A549 (cell line): ENCODE measurements around the gene CACNA2D4. TPM values are rescaled to one million over a fixed set of nuclear protein-coding genes. Genes with fewer than 3 reads are reported as not detected.

Experiments
- ATAC-seq, 2 experiments: fragments of 200-7000 bp in 1 of 2; fragments of >200 bp in 1 of 2; cut with Nextera tagmentation in 1 of 2; cut with Tn5 transposase in 1 of 2; 3 replicates each; pipeline versions ENCODE4 v1.8.0 to v1.9.1; 2018 to 2020; ENCODE audit warnings: mild to moderate bottlenecking in 1 of 2, moderate library complexity in 1 of 2
- CTCF ChIA-PET: fragments of 300-600 bp; sonication (Branson Sonifier 250); formaldehyde crosslinking; extraction: SDS; loops from one replicate; lab custom pipeline; 2021; ENCODE audit warnings: antibody characterized with exemption, inconsistent platforms; lab: Yijun Ruan, JAX
- POLR2A ChIA-PET: fragments of 350-600 bp; formaldehyde crosslinking; extraction: SDS; loops from one replicate; lab custom pipeline; 2021; ENCODE audit warnings: antibody characterized with exemption, inconsistent platforms; lab: Yijun Ruan, JAX
- DNase-seq, 2 experiments: peaks; one replicate each; pipeline versions ENCODE4 v3.0.0 to v3.0.0-alpha.2; 2011 to 2016; ENCODE audit warnings: low read depth in 1 of 2, low spot score in 1 of 2
- FAIRE-seq: peaks from 2 replicates; lab custom pipeline; 2011; peaks lifted over from hg19 to GRCh38; lab: Jason Lieb, UNC
- H3K27ac ChIP-seq, 2 experiments: fragments of >200 bp; sonication (Bioruptor Twin); formaldehyde crosslinking; 3 replicates each; pipeline ENCODE4 v1.5.1; 2016 to 2017
- H3K4me1 ChIP-seq: fragments of >200 bp; sonication (Bioruptor Twin); formaldehyde crosslinking; 3 replicates; pipeline ENCODE4 v1.6.1; 2016
- H3K4me2 ChIP-seq: fragments of >200 bp; sonication (Bioruptor Twin); formaldehyde crosslinking; 3 replicates; pipeline ENCODE4 v1.6.1; 2016
- H3K4me3 ChIP-seq: fragments of >200 bp; sonication (Bioruptor Twin); formaldehyde crosslinking; 3 replicates; pipeline ENCODE4 v1.5.1; 2016
- H3K9me3 ChIP-seq: fragments of >200 bp; sonication (Bioruptor Twin); formaldehyde crosslinking; 3 replicates; pipeline ENCODE4 v1.6.1; 2016
- BHLHE40 ChIP-seq: IDR thresholded peaks from 2 replicates; pipeline ENCODE4 v1.6.1; 2012; ENCODE audit warnings: low read depth, low read length, inconsistent platforms
- CHD4 ChIP-seq: fragments of 200-600 bp; sonication (generic); IDR thresholded peaks from 2 replicates; pipeline ENCODE4 v1.6.1; 2016; ENCODE audit warnings: antibody characterized with exemption, mild to moderate bottlenecking, borderline replicate concordance
- EHF ChIP-seq: fragments of 250-450 bp; sonication (Bioruptor Pico); IDR thresholded peaks from 2 replicates; pipeline ENCODE4 v1.5.0; 2020; ENCODE audit warnings: mild to moderate bottlenecking
- EHMT2 ChIP-seq: fragments of 200-600 bp; sonication (generic); IDR thresholded peaks from 2 replicates; pipeline ENCODE4 v1.6.1; 2016; ENCODE audit warnings: antibody characterized with exemption, low read depth, mild to moderate bottlenecking, moderate library complexity
- FOSL2 ChIP-seq, 2 experiments: fragments of 450-650 bp in 1 of 2; fragments of >200 bp in 1 of 2; sonication (Bioruptor Twin) in 1 of 2; formaldehyde crosslinking; IDR thresholded peaks; 2 replicates each; pipeline versions ENCODE4 v1.5.0 to v1.6.1; 2016 to 2020; ENCODE audit warnings: mild to moderate bottlenecking in 1 of 2, moderate library complexity in 1 of 2
- HEYL ChIP-seq: fragments of 250-450 bp; sonication (Bioruptor Pico); IDR thresholded peaks from 2 replicates; pipeline ENCODE4 v1.8.0; 2021; ENCODE audit warnings: mild to moderate bottlenecking, moderate library complexity
- HOXA7 ChIP-seq: fragments of 250-450 bp; sonication (Bioruptor Pico); IDR thresholded peaks from 2 replicates; pipeline ENCODE4 v1.5.0; 2020; ENCODE audit warnings: mild to moderate bottlenecking, moderate library complexity
- HOXB5 ChIP-seq: fragments of 250-450 bp; sonication (Bioruptor Pico); IDR thresholded peaks from 2 replicates; pipeline ENCODE4 v1.5.0; 2020; ENCODE audit warnings: mild to moderate bottlenecking, moderate library complexity
- JUN ChIP-seq, 2 experiments: fragments of >200 bp; sonication (Bioruptor Twin); formaldehyde crosslinking; IDR thresholded peaks; 2 replicates in 1 of 2; 3 replicates in 1 of 2; pipeline ENCODE4 v1.6.1; 2016 to 2017
- JUNB ChIP-seq: fragments of >200 bp; sonication (Bioruptor Twin); formaldehyde crosslinking; IDR thresholded peaks from 2 replicates; pipeline ENCODE4 v1.6.1; 2016
- KDM5A ChIP-seq: fragments of 200-600 bp; sonication (generic); IDR thresholded peaks from 2 replicates; pipeline ENCODE4 v1.6.1; 2016; ENCODE audit warnings: antibody characterized with exemption, mild to moderate bottlenecking
- NPAS2 ChIP-seq: fragments of 250-450 bp; sonication (Bioruptor Pico); IDR thresholded peaks from 2 replicates; pipeline ENCODE4 v1.8.0; 2022; ENCODE audit warnings: mild to moderate bottlenecking, moderate library complexity, borderline replicate concordance
- NR3C1 ChIP-seq: fragments of >200 bp; sonication (Bioruptor Twin); formaldehyde crosslinking; IDR thresholded peaks from 3 replicates; pipeline ENCODE4 v1.6.1; 2017
- POLR2A ChIP-seq: IDR thresholded peaks from 2 replicates; pipeline ENCODE4 v1.6.1; 2012; ENCODE audit warnings: mild to moderate bottlenecking, low read length
- POLR2AphosphoS2 ChIP-seq: conservative IDR thresholded peaks from 2 replicates; pipeline ENCODE4 v1.6.1; 2012; ENCODE audit warnings: low read length, improper control_type of control experiment, inconsistent platforms
- RARB ChIP-seq: fragments of 250-450 bp; sonication (Bioruptor Pico); IDR thresholded peaks from 2 replicates; pipeline ENCODE4 v1.8.0; 2021; ENCODE audit warnings: mild to moderate bottlenecking, moderate library complexity
- ZC3H11A ChIP-seq: fragments of 450-650 bp; IDR thresholded peaks from 2 replicates; pipeline ENCODE4 v1.6.1; 2014; ENCODE audit warnings: antibody characterized with exemption, mild to moderate bottlenecking
- ZFP36 ChIP-seq: fragments of 450-650 bp; IDR thresholded peaks from 2 replicates; pipeline ENCODE4 v1.6.1; 2014; ENCODE audit warnings: borderline replicate concordance; ENCODE audit not compliant: partially characterized antibody
- ZNF302 ChIP-seq: fragments of 250-450 bp; sonication (Bioruptor Pico); IDR thresholded peaks from 2 replicates; pipeline ENCODE4 v1.9.0; 2021; ENCODE audit warnings: inconsistent platforms, mild to moderate bottlenecking, moderate library complexity
- WGBS: methylation state at CpG from one replicate; pipeline ENCODE4 v1.1.6; 2017; ENCODE audit errors: missing lambda C conversion rate; 5-methylcytosine and 5-hydroxymethylcytosine counted together
- polyA plus RNA-seq, 4 experiments: library from polyadenylated mRNA; depleted of rRNA in 3 of 4; stranded (reverse); fragments of >200 nt; fragmentation: RNase III in 1 of 4; extraction: RNeasy Plus Mini Kit Qiagen cat#74134 plus additional on column Dnase treatment in 1 of 4; gene quantifications; 2 replicates in 3 of 4; 3 replicates in 1 of 4; pipeline ENCODE4 v1.2.3, GENCODE V29; 2011 to 2017
- TF ChIP-seq, protein P1 (sequence below): fragments of >200 bp; sonication (Bioruptor Twin); formaldehyde crosslinking; IDR thresholded peaks from 3 replicates; pipeline ENCODE4 v1.6.1; 2016
- TF ChIP-seq, protein P2 (sequence below): fragments of 200-600 bp; sonication (generic); IDR thresholded peaks from 2 replicates; pipeline ENCODE4 v1.6.1; 2016; ENCODE audit warnings: antibody characterized with exemption, mild to moderate bottlenecking, moderate library complexity
- TF ChIP-seq, protein P3 (sequence below): fragments of >200 bp; sonication (Bioruptor Twin); formaldehyde crosslinking; IDR thresholded peaks from 2 replicates; pipeline ENCODE4 v1.6.1; 2016
- TF ChIP-seq, protein P4 (sequence below): fragments of 250-450 bp; sonication (Bioruptor Pico); IDR thresholded peaks from 2 replicates; pipeline ENCODE4 v1.5.0; 2020; ENCODE audit warnings: low read depth, mild to moderate bottlenecking, moderate library complexity
- TF ChIP-seq, protein P5 (sequence below): IDR thresholded peaks from 2 replicates; pipeline ENCODE4 v1.6.1; 2012
- TF ChIP-seq, protein P6 (sequence below): fragments of 450-650 bp; IDR thresholded peaks from 2 replicates; pipeline ENCODE4 v1.6.1; 2014; ENCODE audit warnings: antibody characterized with exemption

CACNA2D4 gene
- polyA plus RNA-seq, 2 of the 4 experiments (the other 2 are of a cell fraction): not detected

DNA sequence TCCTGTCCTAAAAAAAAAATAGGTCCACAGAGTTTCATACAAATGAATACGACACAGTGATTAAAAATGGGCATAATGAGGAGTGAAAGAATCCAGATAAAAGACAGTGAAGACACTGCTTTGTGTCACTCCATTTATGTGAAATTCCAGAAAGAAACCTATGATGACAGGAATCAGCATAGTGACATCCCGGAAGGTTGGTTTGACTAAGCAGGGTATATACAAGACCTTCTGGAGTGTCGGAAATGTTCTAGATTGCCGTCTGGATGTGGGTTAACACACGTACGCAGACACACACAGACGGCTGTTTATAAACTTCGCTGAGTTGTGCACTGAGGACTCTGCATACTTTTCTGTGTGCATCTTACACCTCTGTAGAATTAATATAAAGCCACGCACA is 13.2 kb upstream of the CACNA2D4 start (continued):
- TF ChIP-seq, protein P1, sequence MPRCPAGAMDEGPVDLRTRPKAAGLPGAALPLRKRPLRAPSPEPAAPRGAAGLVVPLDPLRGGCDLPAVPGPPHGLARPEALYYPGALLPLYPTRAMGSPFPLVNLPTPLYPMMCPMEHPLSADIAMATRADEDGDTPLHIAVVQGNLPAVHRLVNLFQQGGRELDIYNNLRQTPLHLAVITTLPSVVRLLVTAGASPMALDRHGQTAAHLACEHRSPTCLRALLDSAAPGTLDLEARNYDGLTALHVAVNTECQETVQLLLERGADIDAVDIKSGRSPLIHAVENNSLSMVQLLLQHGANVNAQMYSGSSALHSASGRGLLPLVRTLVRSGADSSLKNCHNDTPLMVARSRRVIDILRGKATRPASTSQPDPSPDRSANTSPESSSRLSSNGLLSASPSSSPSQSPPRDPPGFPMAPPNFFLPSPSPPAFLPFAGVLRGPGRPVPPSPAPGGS: no peak
- TF ChIP-seq JUNB: no peak
- TF ChIP-seq BHLHE40: no peak
- no peak for TF ChIP-seq NPAS2 (CRISPR knock-in tag)
- TF ChIP-seq, protein P2, sequence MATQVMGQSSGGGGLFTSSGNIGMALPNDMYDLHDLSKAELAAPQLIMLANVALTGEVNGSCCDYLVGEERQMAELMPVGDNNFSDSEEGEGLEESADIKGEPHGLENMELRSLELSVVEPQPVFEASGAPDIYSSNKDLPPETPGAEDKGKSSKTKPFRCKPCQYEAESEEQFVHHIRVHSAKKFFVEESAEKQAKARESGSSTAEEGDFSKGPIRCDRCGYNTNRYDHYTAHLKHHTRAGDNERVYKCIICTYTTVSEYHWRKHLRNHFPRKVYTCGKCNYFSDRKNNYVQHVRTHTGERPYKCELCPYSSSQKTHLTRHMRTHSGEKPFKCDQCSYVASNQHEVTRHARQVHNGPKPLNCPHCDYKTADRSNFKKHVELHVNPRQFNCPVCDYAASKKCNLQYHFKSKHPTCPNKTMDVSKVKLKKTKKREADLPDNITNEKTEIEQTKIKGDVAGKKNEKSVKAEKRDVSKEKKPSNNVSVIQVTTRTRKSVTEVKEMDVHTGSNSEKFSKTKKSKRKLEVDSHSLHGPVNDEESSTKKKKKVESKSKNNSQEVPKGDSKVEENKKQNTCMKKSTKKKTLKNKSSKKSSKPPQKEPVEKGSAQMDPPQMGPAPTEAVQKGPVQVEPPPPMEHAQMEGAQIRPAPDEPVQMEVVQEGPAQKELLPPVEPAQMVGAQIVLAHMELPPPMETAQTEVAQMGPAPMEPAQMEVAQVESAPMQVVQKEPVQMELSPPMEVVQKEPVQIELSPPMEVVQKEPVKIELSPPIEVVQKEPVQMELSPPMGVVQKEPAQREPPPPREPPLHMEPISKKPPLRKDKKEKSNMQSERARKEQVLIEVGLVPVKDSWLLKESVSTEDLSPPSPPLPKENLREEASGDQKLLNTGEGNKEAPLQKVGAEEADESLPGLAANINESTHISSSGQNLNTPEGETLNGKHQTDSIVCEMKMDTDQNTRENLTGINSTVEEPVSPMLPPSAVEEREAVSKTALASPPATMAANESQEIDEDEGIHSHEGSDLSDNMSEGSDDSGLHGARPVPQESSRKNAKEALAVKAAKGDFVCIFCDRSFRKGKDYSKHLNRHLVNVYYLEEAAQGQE: no peak
- TF ChIP-seq NR3C1: no peak
- TF ChIP-seq POLR2A: no peak
- TF ChIP-seq, all 56 proteins: peak for 0

DNA sequence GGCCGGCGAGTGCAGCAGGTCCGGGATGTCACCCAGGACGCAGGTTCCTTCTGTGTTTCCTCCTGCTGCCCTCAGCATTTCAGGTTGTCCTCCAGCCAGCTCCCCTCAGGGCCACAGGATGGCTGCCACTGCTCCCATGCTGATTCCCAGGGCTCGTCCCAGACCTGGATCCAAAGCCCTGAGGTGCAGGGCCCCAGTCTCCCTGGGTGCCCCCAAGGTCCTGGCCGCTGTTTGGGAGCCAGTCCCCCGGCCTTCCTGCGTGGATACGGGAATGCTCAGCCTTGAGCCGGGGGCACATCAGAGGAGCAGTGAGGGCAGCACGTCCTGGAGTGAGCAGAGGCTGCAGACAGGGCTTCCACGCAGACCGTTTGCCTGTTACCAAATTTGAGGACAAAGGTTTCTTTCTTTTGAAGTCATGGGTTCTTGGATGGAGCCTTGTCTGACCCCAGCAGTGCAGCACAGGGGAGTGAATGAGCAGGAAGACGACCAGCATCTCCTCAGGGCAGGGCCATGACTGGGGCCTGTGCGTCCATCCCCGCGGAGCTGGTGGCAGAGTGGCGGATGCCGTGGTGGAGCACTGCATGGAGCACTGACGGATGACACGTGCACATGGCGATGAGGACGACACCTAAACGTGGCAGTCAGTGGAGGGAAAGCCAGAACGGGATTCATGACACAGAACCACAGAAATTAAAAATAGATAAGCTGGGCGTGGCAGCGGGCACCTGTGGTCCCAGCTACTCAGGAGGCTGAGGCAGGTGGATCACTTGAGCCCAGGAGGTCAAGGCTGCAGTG is 12.5 kb upstream of the CACNA2D4 start:
- Histone ChIP-seq H3K4me2 (no peak overlapping the region), H3K4me1 (peaks cover 4% of the 10 kb centered on the region), H3K27ac (no peak overlapping the region), H3K9me3 (no peaks in the 10 kb centered on the region), H3K4me3 (no peak overlapping the region)
- FAIRE-seq: no peak
- ChIA-PET POLR2A (no interaction called here), CTCF (interaction anchor here (1.2 to 7.3 kb wide), 3 partner anchors 8 to 141 kb away, joined by 5 to 54 read pairs (median 6); no protein-coding TSS in a partner anchor)
- ATAC-seq: no peak
- TF ChIP-seq HOXB5 (CRISPR knock-in tag) (no peak), HEYL (CRISPR knock-in tag) (no peak), EHMT2 (no peak), ZC3H11A (no peak), POLR2AphosphoS2 (no peak), NPAS2 (CRISPR knock-in tag) (no peak), JUNB (no peak), CHD4 (no peak), RARB (no peak), BHLHE40 (no peak)
- TF ChIP-seq, protein P3, sequence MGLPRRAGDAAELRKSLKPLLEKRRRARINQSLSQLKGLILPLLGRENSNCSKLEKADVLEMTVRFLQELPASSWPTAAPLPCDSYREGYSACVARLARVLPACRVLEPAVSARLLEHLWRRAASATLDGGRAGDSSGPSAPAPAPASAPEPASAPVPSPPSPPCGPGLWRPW: no peak
- DNase-seq: no peak
- 73% methylated on average over 23 of the region's 27 CpGs for WGBS

DNA sequence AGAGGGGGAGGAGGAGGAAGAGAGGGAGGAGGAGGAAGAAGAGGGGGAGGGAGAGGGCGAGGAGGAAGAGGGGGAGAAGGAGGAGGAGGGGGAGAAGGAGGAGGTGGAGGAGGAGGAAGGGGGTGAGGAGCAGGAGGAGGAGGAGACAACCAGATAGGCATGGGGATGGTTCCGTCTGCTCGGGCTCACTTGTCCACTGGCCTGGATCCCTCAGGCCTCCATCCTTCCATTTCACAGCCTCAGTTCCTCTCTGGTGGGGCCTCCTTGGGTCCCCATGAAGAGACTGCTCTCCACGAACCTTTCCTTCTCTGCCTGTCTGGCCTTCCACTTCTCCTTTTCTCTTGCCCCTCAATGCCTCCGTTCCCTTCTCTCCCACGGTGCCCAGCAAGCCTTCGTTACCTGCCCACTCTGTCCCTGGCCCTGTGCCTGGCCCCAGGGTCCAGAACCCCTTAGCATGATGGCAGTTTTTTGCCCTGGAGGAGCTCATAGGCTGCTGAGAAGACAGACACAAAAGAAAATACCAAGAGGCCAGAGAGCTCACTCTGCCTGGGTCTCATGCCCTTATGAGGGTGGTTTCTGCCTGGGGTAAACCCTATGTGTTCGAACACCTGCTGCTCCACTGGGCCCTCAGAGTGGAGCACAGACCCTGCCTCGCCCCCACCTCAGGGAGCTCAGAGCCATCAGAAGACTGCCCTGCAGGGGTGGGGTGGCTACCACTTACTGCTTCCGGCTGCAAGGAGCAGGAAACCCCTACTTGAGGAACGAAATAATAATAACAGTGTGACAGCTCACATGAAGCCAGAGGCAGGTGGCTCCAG is 11.7 kb upstream of the CACNA2D4 start:
- H3K27ac ChIP-seq: no peak overlapping the region
- no peaks in the 10 kb centered on the region for H3K9me3 ChIP-seq
- FAIRE-seq (no peak), DNase-seq (no peak), ATAC-seq (no peak)
- no peak overlapping the region for H3K4me2 ChIP-seq
- WGBS: 64% methylated on average over 10 of the region's 11 CpGs
- POLR2A ChIA-PET: no interaction called here
- no peak overlapping the region for H3K4me3 ChIP-seq
- H3K4me1 ChIP-seq: no peaks in the 10 kb centered on the region
- CTCF ChIA-PET: interaction anchor here (0.6 to 7.3 kb wide), 5 partner anchors 9 to 296 kb away, joined by 3 to 54 read pairs (median 3); no protein-coding TSS in a partner anchor
- TF ChIP-seq EHF (CRISPR knock-in tag) (no peak), JUN (IDR thresholded peaks at IDR 0.05) (no peak), EHMT2 (no peak), FOSL2 (IDR thresholded peaks at IDR 0.05) (no peak), FOSL2 (CRISPR knock-in tag; IDR thresholded peaks at IDR 0.05) (no peak), CHD4 (no peak), ZNF302 (CRISPR knock-in tag) (no peak), JUNB (no peak), ZFP36 (no peak), KDM5A (no peak), HOXA7 (CRISPR knock-in tag) (no peak)
- TF ChIP-seq, protein P4, sequence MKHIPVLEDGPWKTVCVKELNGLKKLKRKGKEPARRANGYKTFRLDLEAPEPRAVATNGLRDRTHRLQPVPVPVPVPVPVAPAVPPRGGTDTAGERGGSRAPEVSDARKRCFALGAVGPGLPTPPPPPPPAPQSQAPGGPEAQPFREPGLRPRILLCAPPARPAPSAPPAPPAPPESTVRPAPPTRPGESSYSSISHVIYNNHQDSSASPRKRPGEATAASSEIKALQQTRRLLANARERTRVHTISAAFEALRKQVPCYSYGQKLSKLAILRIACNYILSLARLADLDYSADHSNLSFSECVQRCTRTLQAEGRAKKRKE: no peak
- TF ChIP-seq, protein P5, sequence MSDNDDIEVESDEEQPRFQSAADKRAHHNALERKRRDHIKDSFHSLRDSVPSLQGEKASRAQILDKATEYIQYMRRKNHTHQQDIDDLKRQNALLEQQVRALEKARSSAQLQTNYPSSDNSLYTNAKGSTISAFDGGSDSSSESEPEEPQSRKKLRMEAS: no peak
- TF ChIP-seq, protein P6, sequence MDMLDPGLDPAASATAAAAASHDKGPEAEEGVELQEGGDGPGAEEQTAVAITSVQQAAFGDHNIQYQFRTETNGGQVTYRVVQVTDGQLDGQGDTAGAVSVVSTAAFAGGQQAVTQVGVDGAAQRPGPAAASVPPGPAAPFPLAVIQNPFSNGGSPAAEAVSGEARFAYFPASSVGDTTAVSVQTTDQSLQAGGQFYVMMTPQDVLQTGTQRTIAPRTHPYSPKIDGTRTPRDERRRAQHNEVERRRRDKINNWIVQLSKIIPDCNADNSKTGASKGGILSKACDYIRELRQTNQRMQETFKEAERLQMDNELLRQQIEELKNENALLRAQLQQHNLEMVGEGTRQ: no peak
